Measurements from ENCODE around the gene RYK.
"Not testable (repeated sequence)": the region's sequence is repeated elsewhere in the genome, so short reads cannot be mapped to it uniquely, and the experiment has no call there.

RYK gene

GRCh38 chr3:134253475-134254226, 3.0 kb upstream of the RYK start:
- DNase-seq, result no peak

GRCh38 chr3:134252766-134253165, 2.1 kb upstream of the RYK start:
- no peak for DNase-seq

GRCh38 chr3:134251731-134252391, 1.2 kb upstream of the RYK start:
- no peak for DNase-seq

GRCh38 chr3:134249935-134250716, 533 bp downstream of the RYK start:
- DNase-seq, result no peak

- DNase-seq, result no peak
These were observed 1.3 kb downstream of the RYK start for GRCh38 chr3:134249296-134249841.

GRCh38 chr3:134244921-134245320, 5.7 kb downstream of the RYK start:
- DNase-seq, result no peak

- DNase-seq, result no peak
These were observed 7.7 kb downstream of the RYK start for GRCh38 chr3:134242649-134243617.

GRCh38 chr3:134239538-134239937, 11.1 kb downstream of the RYK start:
- no peak for DNase-seq

- DNase-seq, result no peak
These were observed 13.1 kb downstream of the RYK start for GRCh38 chr3:134237454-134238145.

GRCh38 chr3:134236505-134237170, 14.0 kb downstream of the RYK start:
- DNase-seq, result no peak

GRCh38 chr3:134235577-134236076, 15.0 kb downstream of the RYK start:
- no peak for DNase-seq

GRCh38 chr3:134232951-134233350, 17.7 kb downstream of the RYK start:
- no peak for DNase-seq

GRCh38 chr3:134232151-134232550, 18.5 kb downstream of the RYK start:
- no peak for DNase-seq

- no peak for DNase-seq
These were observed 19.5 kb downstream of the RYK start for GRCh38 chr3:134231131-134231530.

GRCh38 chr3:134229038-134229437, 21.6 kb downstream of the RYK start:
- no peak for DNase-seq

GRCh38 chr3:134228479-134228878, 22.2 kb downstream of the RYK start:
- no peak for DNase-seq

- DNase-seq, result no peak
These were observed 22.6 kb downstream of the RYK start for GRCh38 chr3:134228035-134228434.

GRCh38 chr3:134224796-134225156, 25.9 kb downstream of the RYK start:
- not testable (repeated sequence) for DNase-seq

- no peak for DNase-seq
These were observed 27.8 kb downstream of the RYK start for GRCh38 chr3:134222835-134223234.

GRCh38 chr3:134216851-134217250, 33.8 kb downstream of the RYK start:
- no peak for DNase-seq

GRCh38 chr3:134216191-134216764, 34.4 kb downstream of the RYK start:
- no peak for DNase-seq

Data from DMS 273 treated with DMSO at 0.1 percent for 48 hours (cell line).